ENCODE data around the gene GGACT. TPM values are rescaled to one million over a fixed set of nuclear protein-coding genes. Genes with fewer than 3 reads are reported as not detected.
"Not testable (repeated sequence)": the region's sequence is repeated elsewhere in the genome, so short reads cannot be mapped to it uniquely, and the experiment has no call there.

The GGACT gene
- total RNA-seq, 6 donors from 2014 or later = 0.67 to 8.5 (median 5.7) TPM

- 84 to 89% methylated on average over 9 of the region's 9 CpGs for WGBS, 2 donors
Measured at GRCh38 chr13:100625447-100625846, 36.9 kb upstream of the GGACT start.

GRCh38 chr13:100620792-100621191 lies 32.2 kb upstream of the GGACT start:
- 68 to 75% methylated on average over 4 of the region's 4 CpGs for WGBS, 2 donors
- H3K4me3 ChIP-seq = no peak overlapping the region
- DNase-seq = no peak
- no peak for TF ChIP-seq CTCF (IDR thresholded peaks at IDR 0.05)
- no peak for TF ChIP-seq EP300 (IDR thresholded peaks at IDR 0.05)
- TF ChIP-seq POLR2A (IDR thresholded peaks at IDR 0.05) = no peak
- TF ChIP-seq POLR2AphosphoS5 (IDR thresholded peaks at IDR 0.05) = no peak
- H3K4me1 ChIP-seq = no peaks in the 10 kb centered on the region
- ATAC-seq (ENCODE audit: low FRiP score in 2 of 2) = no peak
- no peaks in the 10 kb centered on the region for H3K9me3 ChIP-seq
- H3K27me3 ChIP-seq = no peaks in the 10 kb centered on the region
- peaks cover 0 to 23% (median 7%) of the 10 kb centered on the region in 4 donors for H3K36me3 ChIP-seq
- no peak overlapping the region for H3K27ac ChIP-seq

More at GRCh38 chr13:100625447-100625846, 36.9 kb upstream of the GGACT start:
- DNase-seq (no peak), ATAC-seq (ENCODE audit: low FRiP score in 2 of 2) (no peak)
- no peak overlapping the region for H3K4me3 ChIP-seq
- peaks cover 0 to 47% (median 16%) of the 10 kb centered on the region in 4 donors for H3K36me3 ChIP-seq
- TF ChIP-seq CTCF (IDR thresholded peaks at IDR 0.05) (no peak), POLR2A (IDR thresholded peaks at IDR 0.05) (no peak), POLR2AphosphoS5 (IDR thresholded peaks at IDR 0.05) (no peak), EP300 (IDR thresholded peaks at IDR 0.05) (no peak)
- no peak overlapping the region for H3K27ac ChIP-seq
- no peaks in the 10 kb centered on the region for H3K9me3 ChIP-seq
- no peaks in the 10 kb centered on the region for H3K4me1 ChIP-seq
- no peaks in the 10 kb centered on the region for H3K27me3 ChIP-seq

- DNase-seq (no peak), ATAC-seq (ENCODE audit: low FRiP score in 2 of 2) (no peak)
- Histone ChIP-seq H3K4me1 (no peaks in the 10 kb centered on the region), H3K36me3 (peaks cover 0 to 14% (median 4%) of the 10 kb centered on the region in 4 donors), H3K4me3 (no peak overlapping the region), H3K27me3 (no peaks in the 10 kb centered on the region), H3K27ac (no peak overlapping the region), H3K9me3 (no peaks in the 10 kb centered on the region)
- WGBS, 2 donors = 87 to 90% methylated on average over 2 of the region's 2 CpGs
- TF ChIP-seq POLR2A (IDR thresholded peaks at IDR 0.05) (no peak), CTCF (IDR thresholded peaks at IDR 0.05) (no peak), EP300 (IDR thresholded peaks at IDR 0.05) (no peak), POLR2AphosphoS5 (IDR thresholded peaks at IDR 0.05) (no peak)
Measured at GRCh38 chr13:100619940-100620339, 31.4 kb upstream of the GGACT start.

GRCh38 chr13:100618897-100619296 lies 30.3 kb upstream of the GGACT start:
- ATAC-seq (ENCODE audit: low FRiP score in 2 of 2); H3K4me1 ChIP-seq; H3K4me3 ChIP-seq; H3K27ac ChIP-seq; H3K36me3 ChIP-seq; H3K9me3 ChIP-seq; H3K27me3 ChIP-seq: not testable (repeated sequence)
- 98 to 100% methylated on average over 9 to 15 of the region's 24 CpGs for WGBS, 2 donors
- DNase-seq = peak in 1 of 2 donors; percentile 65

GRCh38 chr13:100613031-100613430 lies 24.4 kb upstream of the GGACT start:
- no peaks in the 10 kb centered on the region for H3K4me1 ChIP-seq
- no peaks in the 10 kb centered on the region for H3K9me3 ChIP-seq
- no peaks in the 10 kb centered on the region for H3K27me3 ChIP-seq
- DNase-seq = no peak
- 88 to 89% methylated on average over 5 of the region's 5 CpGs for WGBS, 2 donors
- no peak overlapping the region for H3K27ac ChIP-seq
- no peak for TF ChIP-seq POLR2AphosphoS5 (IDR thresholded peaks at IDR 0.05)
- no peak for TF ChIP-seq POLR2A (IDR thresholded peaks at IDR 0.05)
- no peak for TF ChIP-seq CTCF (IDR thresholded peaks at IDR 0.05)
- no peak for TF ChIP-seq EP300 (IDR thresholded peaks at IDR 0.05)
- no peak overlapping the region for H3K4me3 ChIP-seq
- H3K36me3 ChIP-seq = peaks cover 0 to 11% (median 5%) of the 10 kb centered on the region in 4 donors
- no peak for ATAC-seq (ENCODE audit: low FRiP score in 2 of 2)
